Activated T-cell treated with anti-CD3 and anti-CD28 coated beads for 24 hours (primary cell): ENCODE data around the gene COL1A2.

Experiments
- DNase-seq: peaks from one replicate; pipeline ENCODE4 v3.0.0-alpha.2; 2020; ENCODE audit warnings: low read depth

COL1A2 gene

DNA sequence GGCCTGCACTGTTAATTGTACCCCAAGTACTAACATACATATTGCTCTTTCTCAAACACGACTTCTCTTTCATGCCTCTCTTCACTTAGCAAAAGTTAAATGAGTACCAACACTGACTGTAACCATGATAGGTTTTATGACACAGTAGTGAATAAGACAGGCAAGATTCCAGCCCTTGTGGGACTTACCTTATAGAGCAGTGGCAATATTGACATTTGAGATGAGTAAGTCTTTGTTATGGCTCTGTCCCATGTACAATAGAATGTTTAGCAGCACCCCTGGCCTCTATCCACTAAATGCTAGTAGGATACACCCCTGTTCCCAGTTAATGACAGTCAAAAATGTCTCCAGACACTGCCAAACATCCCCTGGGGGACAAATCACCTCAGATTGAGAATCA is 11.9 kb upstream of the COL1A2 start:
- no peak for DNase-seq

DNA sequence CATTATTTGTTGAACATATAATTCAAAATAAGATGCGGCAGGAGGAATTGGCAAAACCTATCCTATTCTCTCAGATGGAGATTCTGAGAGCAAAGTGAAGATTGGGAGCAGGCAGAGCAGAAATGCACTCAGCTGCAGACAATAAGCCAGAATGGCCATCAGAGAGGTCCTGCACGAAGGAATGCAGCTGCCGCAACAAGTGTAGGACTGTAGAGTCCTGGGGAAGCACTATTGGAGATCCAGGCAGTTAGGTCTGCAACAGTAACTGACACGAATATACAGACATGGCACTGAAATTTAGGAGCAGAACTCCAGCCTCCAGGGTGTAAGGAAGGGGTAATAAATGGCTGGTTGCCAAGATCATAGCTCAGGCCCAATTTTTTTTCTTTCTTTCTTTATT is 10.4 kb upstream of the COL1A2 start:
- no peak for DNase-seq

DNA sequence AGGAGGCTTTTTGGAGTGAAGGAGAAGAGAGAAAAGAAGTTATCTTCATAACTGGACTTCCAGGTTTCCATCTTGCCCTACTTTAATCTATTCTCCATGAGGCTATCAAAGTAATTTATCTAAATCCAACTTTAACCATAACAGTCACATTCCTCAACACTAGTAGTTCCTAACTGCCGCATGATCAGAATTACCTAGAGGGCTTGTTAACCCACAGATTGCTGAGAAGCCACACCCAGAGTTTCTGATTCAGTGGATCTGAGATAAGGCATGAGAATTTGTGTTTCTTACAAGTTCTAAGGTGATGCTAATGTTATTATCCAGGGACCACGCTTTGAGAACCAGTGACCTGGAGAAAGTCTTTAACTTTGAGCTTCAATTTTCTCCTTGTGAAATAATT is 8.3 kb upstream of the COL1A2 start:
- DNase-seq: no peak

DNA sequence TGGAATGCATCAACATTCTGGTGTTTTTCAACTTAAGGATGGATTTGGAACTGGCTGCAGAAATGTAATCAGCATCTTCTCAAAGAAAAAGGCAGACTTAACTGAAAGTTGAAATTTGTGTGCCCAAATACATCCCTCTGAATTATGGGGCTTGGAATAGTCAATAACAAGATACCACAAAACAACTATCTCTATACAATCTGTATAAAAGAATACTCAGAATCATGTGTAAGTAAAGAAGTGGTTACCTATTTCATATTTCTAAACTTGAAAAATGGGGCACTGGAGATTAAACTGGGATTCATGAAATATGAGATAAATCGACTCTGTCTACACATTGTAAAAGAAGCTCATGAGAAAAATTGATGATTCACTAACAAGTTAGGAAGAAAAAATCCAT is 6.2 kb upstream of the COL1A2 start:
- DNase-seq: no peak

DNA sequence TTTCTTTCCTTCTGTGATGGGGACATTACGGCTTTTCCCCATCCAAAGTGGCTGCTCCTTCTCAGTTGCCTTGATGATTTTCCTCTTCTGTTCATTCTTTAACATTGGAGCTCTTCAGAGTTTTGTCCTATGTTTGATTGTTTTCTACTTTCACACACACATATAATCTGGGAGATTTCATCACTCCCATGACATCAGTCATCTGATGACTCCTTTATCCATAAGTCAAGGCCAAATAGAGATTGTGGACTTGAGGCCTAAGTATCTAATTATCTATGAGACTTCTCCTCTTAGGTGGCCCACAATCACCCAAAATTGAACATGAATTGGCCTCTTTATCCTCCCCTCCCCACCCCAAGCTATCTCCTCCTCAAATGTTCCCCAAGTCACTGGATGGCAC is 5.3 kb upstream of the COL1A2 start:
- no peak for DNase-seq

DNA sequence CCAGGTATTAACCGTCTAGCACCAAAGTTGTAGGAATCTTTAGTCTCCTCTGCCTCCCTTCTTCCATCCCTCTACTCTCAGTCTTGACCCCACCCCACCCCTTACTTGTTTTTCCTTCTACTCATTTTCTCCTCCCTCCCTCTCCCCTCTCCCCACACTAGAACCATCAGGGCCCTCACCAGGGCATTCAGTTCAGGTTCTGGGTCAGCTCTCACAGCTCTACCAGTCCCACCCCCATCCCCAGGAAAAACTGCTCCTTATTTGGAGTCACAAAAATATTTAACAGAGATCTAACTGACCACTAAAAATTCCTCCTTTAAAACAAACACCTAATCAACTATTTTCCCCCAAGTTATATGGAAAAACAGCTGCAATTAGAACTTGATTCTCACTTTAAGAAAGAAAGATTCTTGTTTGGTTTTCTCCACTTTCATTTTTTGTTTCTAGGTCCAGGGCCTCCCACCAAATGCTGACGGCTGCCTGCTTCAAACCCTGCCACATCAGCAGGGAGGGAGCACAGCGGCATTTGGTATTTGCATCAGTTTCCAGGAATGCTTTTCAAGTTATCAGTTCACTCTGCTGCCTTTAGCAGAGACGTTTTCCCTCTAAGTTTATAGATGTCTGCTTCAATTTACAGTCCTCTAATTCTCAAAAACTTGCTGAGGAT is 2.8 kb upstream of the COL1A2 start:
- DNase-seq: no peak

DNA sequence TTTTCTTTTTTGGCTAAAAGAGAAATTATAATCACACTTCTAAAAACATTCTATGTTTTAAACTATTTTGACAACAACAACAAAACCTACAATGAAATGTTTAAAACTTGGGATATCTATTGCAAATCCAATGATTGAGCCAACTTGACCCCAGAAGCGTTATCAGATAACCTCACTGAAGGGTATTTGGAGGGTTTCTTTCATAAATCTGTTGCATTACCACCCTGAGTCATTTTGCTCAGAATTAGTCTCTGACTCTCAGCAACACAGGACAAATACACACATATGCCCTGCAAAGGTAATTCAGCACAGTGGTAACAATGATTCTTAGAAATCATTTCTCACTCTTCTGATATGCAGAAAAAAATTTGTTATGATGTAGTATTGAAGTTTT is 2.3 kb upstream of the COL1A2 start:
- DNase-seq: no peak

DNA sequence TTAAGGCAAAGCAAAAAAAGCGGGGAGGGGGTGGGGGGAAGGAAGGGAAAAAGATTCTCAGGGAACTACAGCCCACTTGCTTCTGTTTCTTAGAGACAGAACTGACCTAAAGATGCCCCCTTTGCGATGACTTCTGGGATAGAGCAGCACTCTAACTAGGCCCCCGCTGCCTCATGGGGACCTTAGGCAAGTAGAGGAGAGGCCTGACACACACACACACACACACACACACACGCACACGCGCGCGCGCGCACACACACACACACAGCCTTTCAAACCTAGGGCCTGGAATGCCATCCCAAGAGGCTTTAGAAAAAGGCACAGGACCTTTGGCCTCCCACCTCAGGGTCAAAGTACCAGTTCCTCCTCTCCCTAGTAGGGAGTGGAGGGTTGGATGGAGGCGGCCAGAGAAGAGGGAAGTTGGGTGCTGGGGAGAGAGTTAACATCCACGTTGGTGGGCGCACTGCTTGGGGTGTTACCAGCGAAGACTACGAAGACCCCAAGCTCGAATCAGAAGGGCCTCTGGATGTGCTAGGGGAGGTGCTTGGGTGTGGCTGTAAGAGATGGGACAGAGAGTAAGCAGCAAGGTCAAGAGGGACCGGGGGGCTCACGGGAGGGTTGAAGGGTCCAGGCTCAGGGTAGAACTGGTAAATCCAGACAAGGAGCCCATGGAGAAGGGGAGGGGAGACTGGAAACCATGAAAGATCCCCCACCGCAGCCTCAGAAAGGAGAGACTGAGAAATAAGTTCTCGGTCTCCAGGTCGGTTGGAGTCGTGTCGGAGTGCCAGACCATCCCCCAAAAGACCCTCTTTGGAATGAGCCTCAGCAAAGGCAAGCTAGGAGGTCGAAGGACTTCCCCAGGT is 1.2 kb upstream of the COL1A2 start:
- no peak for DNase-seq

DNA sequence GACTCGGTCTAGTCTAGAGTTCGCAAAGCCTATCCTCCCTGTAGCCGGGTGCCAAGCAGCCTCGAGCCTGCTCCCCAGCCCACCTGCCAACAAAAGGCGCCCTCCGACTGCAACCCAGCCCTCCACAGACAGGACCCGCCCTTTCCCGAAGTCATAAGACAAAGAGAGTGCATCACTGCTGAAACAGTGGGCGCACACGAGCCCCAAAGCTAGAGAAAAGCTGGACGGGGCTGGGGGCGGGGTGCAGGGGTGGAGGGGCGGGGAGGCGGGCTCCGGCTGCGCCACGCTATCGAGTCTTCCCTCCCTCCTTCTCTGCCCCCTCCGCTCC is 622 bp upstream of the COL1A2 start:
- DNase-seq: no peak

DNA sequence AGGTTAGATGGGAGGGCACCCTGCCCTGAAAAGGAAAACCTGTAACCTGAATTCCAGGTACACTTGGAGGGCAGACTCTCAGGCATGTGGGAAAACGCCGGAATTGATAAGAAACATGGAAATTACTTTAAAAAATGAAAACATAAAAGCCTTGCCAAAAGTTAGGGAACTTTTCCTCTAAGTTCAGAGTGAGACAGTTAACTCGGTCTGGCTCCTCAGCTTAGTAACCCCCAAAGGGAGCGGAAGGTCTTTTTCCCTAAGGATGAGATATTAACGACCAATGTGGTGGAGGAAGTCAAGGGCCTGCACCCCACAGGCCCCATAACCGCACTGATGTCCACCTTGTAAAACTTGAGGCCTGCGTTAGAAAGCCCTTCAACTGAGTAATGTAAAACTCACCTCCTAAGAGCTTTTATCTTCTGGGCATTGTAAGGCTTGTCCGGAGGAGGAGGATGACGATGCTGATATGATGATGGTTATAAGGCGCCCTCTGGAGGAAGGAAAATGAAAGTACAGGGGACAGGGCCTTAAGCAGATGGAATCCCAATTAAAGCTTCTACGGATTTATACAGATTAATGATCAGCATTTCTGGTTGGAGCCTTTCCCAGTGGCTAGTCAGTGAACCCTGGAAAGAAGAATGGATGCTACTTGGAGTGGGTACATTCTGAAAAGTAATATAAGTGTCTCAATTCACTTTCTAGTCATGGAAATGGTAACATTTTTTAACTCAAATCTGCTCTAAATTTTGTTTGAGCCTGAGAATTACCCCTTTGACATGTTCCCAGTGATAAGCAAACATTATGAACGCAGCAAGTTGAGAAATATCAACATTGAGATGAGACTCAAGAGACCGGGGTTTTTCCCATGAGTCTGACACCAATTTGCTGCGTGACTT is 694 bp downstream of the COL1A2 start:
- no peak for DNase-seq

DNA sequence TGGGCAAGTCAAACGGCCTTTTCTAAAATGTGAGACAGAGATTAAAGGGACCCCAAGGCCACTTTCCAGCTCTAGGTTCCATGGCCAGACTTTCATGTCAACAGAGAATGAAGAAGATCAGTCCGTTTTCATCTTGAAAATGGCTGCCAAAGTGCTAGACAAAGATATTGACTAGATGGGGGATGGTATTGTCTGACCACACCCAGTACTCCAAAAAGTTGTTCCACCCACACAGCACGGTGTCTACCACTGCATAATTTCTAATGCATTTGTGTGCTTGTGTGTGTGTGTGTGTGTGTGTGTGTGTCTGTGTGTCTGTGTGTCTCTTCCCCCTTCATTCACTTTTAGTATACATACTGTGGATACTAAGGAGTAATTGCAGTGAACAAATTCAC is 1.3 kb downstream of the COL1A2 start:
- DNase-seq: no peak

DNA sequence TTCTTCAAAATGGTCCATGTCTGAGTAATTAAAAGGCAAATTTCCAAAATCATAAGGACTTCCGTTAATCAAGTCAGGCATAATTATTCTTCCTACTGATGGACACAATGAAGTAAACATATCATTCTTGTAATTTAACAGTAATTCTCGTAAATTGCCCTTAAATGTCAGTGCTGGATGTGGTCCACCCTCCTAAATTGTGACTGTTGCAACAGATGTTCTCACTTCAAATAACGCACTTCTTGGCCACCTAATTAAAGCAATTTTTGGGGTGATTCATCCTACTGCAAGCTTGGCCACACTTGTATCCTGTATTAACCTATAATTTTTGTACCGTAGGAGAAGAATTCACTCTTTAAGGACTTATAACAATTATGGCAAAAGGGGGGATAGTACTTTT is 1.9 kb downstream of the COL1A2 start:
- DNase-seq: no peak

DNA sequence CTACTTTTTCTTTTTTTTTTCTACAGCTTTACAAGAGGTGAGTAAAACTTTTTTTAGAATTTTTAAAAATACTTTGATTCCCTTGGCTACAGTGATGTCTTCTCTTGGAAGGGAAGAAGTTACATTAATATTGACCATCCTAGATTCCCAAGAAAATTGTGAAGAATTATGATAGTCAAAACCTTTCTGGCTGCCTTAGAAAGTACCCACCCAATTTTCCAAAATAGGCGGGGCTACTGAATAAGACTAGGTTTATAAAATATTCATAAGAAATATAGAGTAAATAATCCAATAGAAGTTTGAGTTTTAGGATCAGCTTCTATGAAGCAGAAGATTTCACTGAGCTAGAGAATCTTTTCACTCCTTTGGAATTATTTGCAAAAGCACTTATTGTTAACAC is 3.0 kb downstream of the COL1A2 start:
- no peak for DNase-seq

DNA sequence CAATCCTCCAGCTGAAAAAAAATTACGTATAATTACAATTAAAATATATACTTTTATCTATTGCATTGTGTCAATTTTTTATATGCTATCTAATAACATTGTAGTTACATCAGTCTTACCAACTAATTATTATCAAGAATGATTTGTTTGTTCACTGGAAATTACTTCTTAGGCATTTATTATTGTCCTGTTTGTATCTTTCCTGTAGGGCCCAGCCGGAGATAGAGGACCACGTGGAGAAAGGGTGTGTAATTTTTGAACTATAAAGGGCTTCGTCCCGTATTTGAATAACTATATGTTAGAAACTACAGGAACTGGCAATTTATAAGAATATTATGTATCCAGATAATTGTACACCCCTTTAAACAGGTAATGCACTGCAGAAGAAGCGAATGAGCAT is 4.1 kb downstream of the COL1A2 start:
- no peak for DNase-seq

DNA sequence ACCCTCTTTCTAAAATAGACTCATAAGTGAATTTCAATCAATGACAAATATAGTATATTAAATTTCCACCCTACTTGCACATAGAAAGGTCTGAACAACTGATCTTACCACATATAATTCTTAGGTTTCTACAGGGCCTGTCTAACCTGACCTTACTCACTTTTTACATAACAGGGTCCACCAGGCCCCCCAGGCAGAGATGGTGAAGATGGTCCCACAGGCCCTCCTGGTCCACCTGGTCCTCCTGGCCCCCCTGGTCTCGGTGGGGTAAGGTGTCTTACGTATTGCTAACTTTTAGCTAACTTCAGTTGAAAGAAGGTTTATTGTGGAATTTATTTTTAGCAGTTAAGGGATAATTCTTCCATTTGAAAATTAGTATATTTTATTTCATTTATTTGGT is 5.3 kb downstream of the COL1A2 start:
- DNase-seq: no peak

DNA sequence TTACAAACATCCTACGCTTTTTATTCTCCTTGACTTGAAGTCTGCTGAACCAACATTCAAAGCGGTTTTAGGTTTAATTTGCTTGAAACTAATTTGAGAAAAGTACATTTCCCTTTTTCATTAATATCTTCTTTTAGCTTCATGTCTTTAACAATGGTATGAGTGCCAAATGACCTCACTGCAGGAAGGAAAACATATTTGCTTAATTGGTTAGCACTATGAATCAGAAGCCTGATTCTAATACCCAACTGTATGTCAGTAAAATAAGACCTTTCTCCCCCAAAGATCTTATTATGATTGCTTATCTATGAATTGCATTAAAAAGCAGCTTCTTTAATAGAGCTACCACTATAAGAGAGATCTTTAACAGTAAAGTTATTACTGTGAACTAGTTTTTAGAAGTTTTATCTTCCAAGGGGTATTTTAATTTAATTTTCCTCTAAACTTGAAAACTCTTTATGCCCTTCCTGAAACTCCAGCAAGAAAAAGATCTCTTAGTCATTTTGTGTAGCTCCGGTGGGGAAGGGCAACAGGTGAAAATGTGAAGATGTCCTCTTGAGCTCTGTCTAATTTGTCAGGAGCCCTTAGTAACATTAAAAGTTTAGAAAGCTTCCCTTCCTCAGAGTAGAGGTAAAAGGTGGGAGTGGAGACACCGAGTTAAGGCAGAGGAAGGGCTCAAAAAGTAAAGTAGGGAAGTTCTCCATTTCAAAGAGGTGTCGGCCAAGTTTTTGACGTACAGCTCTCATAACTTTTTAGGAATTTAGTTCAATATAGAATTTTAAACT is 6.1 kb downstream of the COL1A2 start:
- DNase-seq: no peak

DNA sequence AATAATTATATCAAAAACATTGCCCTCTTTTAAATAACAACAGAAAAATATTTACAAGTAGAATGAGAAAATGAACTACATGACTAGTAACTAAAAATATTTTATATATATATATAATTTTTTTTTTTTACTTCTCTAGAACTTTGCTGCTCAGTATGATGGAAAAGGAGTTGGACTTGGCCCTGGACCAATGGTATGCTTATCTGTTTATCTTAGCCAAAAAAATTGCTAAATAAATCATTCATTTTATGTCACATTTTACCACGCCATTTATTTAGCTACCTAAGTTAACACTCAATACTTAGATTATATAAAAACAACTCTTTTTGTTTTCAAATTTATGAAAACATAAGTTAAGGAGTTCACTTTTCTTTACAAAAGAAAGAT is 6.7 kb downstream of the COL1A2 start:
- no peak for DNase-seq

DNA sequence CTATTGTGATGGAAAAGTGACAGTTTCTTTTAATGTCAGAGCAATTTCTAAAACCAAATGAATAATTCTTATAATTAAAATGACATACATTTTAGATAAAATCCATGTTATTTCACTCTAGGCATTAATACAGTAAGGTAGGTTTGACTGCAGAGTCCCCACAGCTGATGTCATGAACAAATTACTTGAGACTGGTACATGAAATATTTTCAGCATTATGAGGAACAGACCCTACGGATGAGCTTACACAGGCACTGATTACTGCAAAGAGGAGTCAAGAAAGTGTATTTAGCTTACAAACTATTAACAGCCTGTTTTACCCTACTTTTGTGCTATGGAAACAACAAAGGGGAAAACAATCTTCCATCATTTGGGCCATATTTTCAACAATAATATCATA is 8.9 kb downstream of the COL1A2 start:
- DNase-seq: no peak

DNA sequence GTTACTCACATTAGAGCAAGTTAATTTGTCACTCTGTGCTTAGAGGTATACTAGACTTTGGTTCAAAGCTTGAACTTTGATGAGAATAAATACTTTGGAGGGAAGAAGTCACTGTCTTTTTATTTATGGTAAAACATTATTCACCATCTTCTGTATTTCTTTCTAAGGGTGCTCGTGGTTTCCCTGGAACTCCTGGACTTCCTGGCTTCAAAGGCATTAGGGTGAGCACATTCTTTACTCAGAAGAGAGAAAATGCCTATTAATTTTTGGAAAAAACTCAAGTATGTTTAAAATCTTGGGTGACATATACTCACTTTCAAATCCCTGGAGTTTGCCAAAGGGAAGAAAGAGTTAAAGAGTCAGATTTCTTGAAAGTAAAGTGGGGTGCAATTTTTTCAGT is 10.8 kb downstream of the COL1A2 start:
- no peak for DNase-seq

DNA sequence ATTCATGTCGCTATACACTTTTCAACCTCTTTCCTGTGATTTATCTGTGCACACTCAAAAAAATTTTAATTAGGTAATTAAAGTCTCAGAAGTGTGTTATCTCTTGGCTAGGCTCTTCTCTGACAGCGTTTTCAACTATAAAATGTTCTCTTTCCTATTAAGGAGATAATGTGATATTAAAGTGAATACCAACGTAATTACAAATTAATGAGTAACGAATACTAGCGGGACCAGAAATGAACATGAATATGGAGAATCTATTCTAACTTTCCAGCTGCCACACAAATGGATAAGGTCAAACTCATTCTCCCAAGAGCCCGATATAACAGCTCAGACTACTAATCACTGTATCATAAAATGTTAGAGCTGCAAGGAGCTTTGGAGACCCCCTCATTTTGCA is 12.0 kb downstream of the COL1A2 start:
- no peak for DNase-seq

DNA sequence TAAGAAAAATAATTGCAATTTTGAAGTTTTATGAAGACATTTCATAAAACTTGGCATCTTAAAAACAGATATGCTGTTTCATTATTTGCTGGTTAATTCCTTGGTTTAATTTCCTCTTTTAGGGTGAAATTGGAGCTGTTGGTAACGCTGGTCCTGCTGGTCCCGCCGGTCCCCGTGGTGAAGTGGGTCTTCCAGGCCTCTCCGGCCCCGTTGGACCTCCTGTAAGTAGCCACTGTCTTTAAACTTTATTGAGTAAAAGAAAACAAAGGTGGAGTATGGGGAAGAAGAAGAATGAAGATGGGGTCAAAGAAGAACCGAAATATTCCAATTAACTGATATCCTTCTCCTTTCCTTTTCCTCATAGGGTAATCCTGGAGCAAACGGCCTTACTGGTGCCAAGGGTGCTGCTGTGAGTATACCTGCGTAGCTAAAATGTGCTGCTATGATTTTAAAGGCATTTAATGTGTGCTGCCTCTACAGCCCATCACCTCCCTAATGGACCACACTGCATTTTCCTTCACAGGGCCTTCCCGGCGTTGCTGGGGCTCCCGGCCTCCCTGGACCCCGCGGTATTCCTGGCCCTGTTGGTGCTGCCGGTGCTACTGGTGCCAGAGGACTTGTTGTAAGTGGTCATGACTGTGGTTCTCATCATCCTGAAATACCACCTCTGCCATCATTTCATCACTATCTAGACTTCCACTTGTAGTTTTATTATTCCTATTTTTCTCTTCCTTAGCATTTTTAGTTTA is 14.7 kb downstream of the COL1A2 start:
- DNase-seq: no peak
